SK-N-SH treated with all-trans-retinoic acid at 6 μM for 48 hours (cell line): ENCODE results near the gene NPBWR2.

Experiments used
- CSDC2 ChIP-seq: fragments of 250-450 bp; sonication (Bioruptor Pico); IDR thresholded peaks from 2 replicates; pipeline ENCODE4 v1.5.0; 2020; ENCODE audit warnings: mild to moderate bottlenecking, moderate library complexity
- TOX ChIP-seq: fragments of 250-450 bp; sonication (Bioruptor Pico); IDR thresholded peaks from 2 replicates; pipeline ENCODE4 v1.8.0; 2021; ENCODE audit warnings: mild to moderate bottlenecking, moderate library complexity, borderline replicate concordance
- ZC3H10 ChIP-seq: fragments of 250-450 bp; sonication (Bioruptor Pico); IDR thresholded peaks from 2 replicates; pipeline ENCODE4 v1.5.1; 2021; ENCODE audit warnings: mild to moderate bottlenecking, moderate library complexity
- ZNF8 ChIP-seq: fragments of 450-650 bp; formaldehyde crosslinking; IDR thresholded peaks from 2 replicates; pipeline ENCODE4 v1.5.0; 2020; ENCODE audit warnings: mild to moderate bottlenecking, moderate library complexity
- TF ChIP-seq, protein P1 (sequence below): fragments of 250-450 bp; sonication (Bioruptor Pico); IDR thresholded peaks from 2 replicates; pipeline ENCODE4 v1.8.0; 2020; ENCODE audit warnings: mild to moderate bottlenecking, moderate library complexity, borderline replicate concordance

DNA sequence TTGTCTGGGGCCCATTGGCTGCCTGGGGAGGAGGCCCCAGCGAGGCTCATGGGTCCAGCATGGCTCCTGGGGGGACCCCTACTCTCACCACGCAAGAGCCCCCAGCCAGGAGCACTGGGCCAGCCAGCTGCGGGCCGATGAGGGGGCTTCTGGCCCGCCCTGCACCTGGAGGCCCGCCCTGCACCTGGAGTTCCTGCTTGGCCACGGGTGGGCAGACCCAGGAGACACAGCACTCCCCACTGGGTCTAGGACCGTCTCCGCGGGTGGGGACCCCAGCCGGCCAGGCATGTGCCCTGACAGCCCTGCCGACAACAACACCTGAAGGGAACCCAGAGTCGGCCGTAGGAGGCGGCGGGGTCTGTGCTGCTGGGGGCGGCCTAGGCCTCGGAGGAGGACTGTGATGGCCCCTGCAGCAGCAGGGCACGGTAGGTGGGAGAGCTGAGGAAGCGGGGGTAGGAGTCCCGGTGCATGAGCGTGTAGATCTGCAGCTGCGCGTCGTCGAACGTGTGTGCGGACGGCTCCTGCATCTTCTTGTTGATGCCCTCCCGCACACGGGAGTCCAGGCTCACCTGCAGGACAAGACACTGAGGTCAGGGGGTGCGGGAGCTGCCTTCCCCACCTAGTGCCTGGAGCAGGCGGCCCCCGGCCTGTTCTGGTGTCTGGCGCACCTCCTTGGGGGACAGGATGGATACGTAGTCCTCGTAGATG, 33.7 kb downstream of the NPBWR2 start:
- TF ChIP-seq TOX: no peak
- TF ChIP-seq, protein P1, sequence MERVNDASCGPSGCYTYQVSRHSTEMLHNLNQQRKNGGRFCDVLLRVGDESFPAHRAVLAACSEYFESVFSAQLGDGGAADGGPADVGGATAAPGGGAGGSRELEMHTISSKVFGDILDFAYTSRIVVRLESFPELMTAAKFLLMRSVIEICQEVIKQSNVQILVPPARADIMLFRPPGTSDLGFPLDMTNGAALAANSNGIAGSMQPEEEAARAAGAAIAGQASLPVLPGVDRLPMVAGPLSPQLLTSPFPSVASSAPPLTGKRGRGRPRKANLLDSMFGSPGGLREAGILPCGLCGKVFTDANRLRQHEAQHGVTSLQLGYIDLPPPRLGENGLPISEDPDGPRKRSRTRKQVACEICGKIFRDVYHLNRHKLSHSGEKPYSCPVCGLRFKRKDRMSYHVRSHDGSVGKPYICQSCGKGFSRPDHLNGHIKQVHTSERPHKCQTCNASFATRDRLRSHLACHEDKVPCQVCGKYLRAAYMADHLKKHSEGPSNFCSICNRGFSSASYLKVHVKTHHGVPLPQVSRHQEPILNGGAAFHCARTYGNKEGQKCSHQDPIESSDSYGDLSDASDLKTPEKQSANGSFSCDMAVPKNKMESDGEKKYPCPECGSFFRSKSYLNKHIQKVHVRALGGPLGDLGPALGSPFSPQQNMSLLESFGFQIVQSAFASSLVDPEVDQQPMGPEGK (CRISPR knock-in tag): no peak
- no peak for TF ChIP-seq CSDC2 (CRISPR knock-in tag)
- no peak for TF ChIP-seq ZC3H10
- no peak for TF ChIP-seq ZNF8 (CRISPR knock-in tag)
